Naive thymus-derived CD4-positive, alpha-beta T cell (primary cell): ENCODE data around the gene TAS2R13. TPM values are rescaled to one million over a fixed set of nuclear protein-coding genes. Genes with fewer than 3 reads are reported as not detected.

ENCODE experiments used
- ATAC-seq: fragments of 150-1000 bp; cut with Tn5 transposase; 2 replicates; pipeline ENCODE4 v1.10.0; 2021; ENCODE audit warnings: mild to moderate bottlenecking, moderate library complexity
- CTCF ChIA-PET: fragments of 350-600 bp; sonication (Branson Sonifier 250); formaldehyde crosslinking; loops from one replicate; lab custom pipeline; 2021; ENCODE audit warnings: antibody characterized with exemption; lab: Charles Lee
- POLR2A ChIA-PET: fragments of 350-600 bp; sonication (Branson Sonifier 250); formaldehyde crosslinking; loops from one replicate; lab custom pipeline; 2021; ENCODE audit warnings: antibody characterized with exemption, inconsistent platforms; lab: Charles Lee
- DNase-seq, 9 donors: peaks; one replicate each; pipeline versions ENCODE4 v3.0.0 to v3.0.0-alpha.2; 2020 to 2022; ENCODE audit warnings: mixed read lengths in 1 of 9
- H3K27ac ChIP-seq: one replicate; pipeline ENCODE4 v1.7.0; 2013; ENCODE audit warnings: mild to moderate bottlenecking, low read depth, low read length, moderate library complexity
- H3K27me3 ChIP-seq, 2 donors: one replicate each; pipeline ENCODE4 v1.7.0; 2013; ENCODE audit warnings: low read length in 2 of 2, mild to moderate bottlenecking in 2 of 2, moderate library complexity in 2 of 2; ENCODE audit not compliant: control insufficient read depth in 2 of 2, insufficient read depth in 2 of 2
- H3K36me3 ChIP-seq, 3 experiments: 1 replicate in 2 of 3; 2 replicates in 1 of 3; pipeline ENCODE4 v1.7.0; 2013; ENCODE audit warnings: low read length in 3 of 3, mild to moderate bottlenecking in 3 of 3, moderate library complexity in 1 of 3; ENCODE audit not compliant: insufficient read depth in 3 of 3, control insufficient read depth in 2 of 3
- H3K4me1 ChIP-seq, 2 donors: one replicate each; pipeline ENCODE4 v1.7.0; 2013; ENCODE audit warnings: low read length in 2 of 2, mild to moderate bottlenecking in 2 of 2, moderate library complexity in 1 of 2; ENCODE audit not compliant: control insufficient read depth in 2 of 2, insufficient read depth in 2 of 2
- H3K4me3 ChIP-seq: 2 replicates; pipeline ENCODE4 v1.7.0; 2013; ENCODE audit warnings: mild to moderate bottlenecking, low read length
- H3K9me3 ChIP-seq, 3 experiments: 1 replicate in 2 of 3; 2 replicates in 1 of 3; pipeline ENCODE4 v1.7.0; 2013; ENCODE audit warnings: low read length in 3 of 3; ENCODE audit not compliant: control insufficient read depth in 2 of 3
- H3K27ac Mint-ChIP-seq, 9 donors: one replicate each; pipeline ENCODE4 v1.8.0; 2020 to 2022; ENCODE audit warnings: mixed read lengths in 9 of 9, mild to moderate bottlenecking in 8 of 9, moderate library complexity in 5 of 9, inconsistent platforms in 2 of 9
- H3K27me3 Mint-ChIP-seq, 5 donors: one replicate each; pipeline ENCODE4 v1.8.0; 2021 to 2022; ENCODE audit warnings: mixed read lengths in 5 of 5, mild to moderate bottlenecking in 1 of 5
- H3K36me3 Mint-ChIP-seq, 5 donors: one replicate each; pipeline ENCODE4 v1.8.0; 2020 to 2022; ENCODE audit warnings: mixed read lengths in 5 of 5, mild to moderate bottlenecking in 3 of 5, inconsistent platforms in 1 of 5
- H3K4me1 Mint-ChIP-seq, 7 donors: one replicate each; pipeline ENCODE4 v1.8.0; 2020 to 2022; ENCODE audit warnings: mixed read lengths in 7 of 7, mild to moderate bottlenecking in 3 of 7, inconsistent platforms in 1 of 7
- H3K4me3 Mint-ChIP-seq, 10 donors: one replicate each; pipeline ENCODE4 v1.8.0; 2020 to 2022; ENCODE audit warnings: mild to moderate bottlenecking in 10 of 10, mixed read lengths in 10 of 10, moderate library complexity in 6 of 10, inconsistent platforms in 2 of 10
- H3K9me3 Mint-ChIP-seq, 11 donors: one replicate each; pipeline ENCODE4 v1.8.0; 2020 to 2022; ENCODE audit warnings: mixed read lengths in 11 of 11, mild to moderate bottlenecking in 4 of 11, inconsistent platforms in 1 of 11, moderate library complexity in 1 of 11
- intact Hi-C, 2 donors: fragments of 100-400 bp; cut with micrococcal nuclease; formaldehyde crosslinking; loops; one replicate each; pipeline ENCODE4 v1.15.1; 2023
- polyA plus RNA-seq, 2 donors: library from polyadenylated mRNA; unstranded; fragments of 300-500 nt; fragmentation: Illumina TruSeq; gene quantifications; one replicate each; pipeline ENCODE4 v1.2.3, GENCODE V29; 2021
- total RNA-seq, 6 experiments: library from RNA in 5 of 6; stranded (reverse) in 5 of 6; gene quantifications; 1 replicate in 5 of 6; 2 replicates in 1 of 6; pipeline ENCODE4 v1.2.3 and lab custom pipeline; 2021 to 2026

Gene TAS2R13
- total and polyA plus RNA-seq, 7 experiments from 2014 or later: 0.72 to 2.1 (median 1.4) TPM; not detected in 2

DNA sequence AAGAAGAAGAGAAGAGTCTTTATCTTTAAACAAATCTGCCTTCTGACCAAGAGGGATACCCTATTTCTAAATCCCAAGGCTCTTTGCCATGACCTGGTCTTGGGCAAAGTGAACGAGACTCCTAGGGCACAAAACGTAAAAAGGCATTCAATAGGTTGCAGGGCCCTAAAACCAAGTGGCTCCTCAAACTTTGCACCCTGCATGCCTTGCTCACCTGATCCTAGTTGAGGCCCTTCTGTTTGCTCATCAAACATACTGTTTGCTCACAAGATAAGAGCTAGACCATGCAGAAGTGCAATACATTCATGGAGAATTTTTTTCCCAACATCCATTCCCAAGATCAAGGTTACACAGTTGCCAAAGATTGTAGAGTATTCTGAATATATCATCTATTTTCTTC lies 17.4 kb downstream of the TAS2R13 start:
- Histone ChIP-seq H3K27ac (no peak overlapping the region), H3K9me3 (no peaks in the 10 kb centered on the region), H3K4me3 (no peak overlapping the region), H3K27me3 (no peaks in the 10 kb centered on the region), H3K4me1 (no peaks in the 10 kb centered on the region), H3K36me3 (no peaks in the 10 kb centered on the region)
- Mint-ChIP-seq H3K9me3 (no peaks in the 10 kb centered on the region), H3K36me3 (peaks cover 5 to 44% (median 33%) of the 10 kb centered on the region in 5 donors), H3K27me3 (no peaks in the 10 kb centered on the region), H3K4me1 (peaks cover 0 to 2% (median 0%) of the 10 kb centered on the region in 7 donors), H3K27ac (peak overlapping the region in 1 of 9 donors; percentile 21), H3K4me3 (no peak overlapping the region)
- no peak for DNase-seq
- ATAC-seq: no peak
- intact Hi-C loops: no loop called here
- POLR2A ChIA-PET: no interaction called here
- CTCF ChIA-PET: no interaction called here

GRCh38 chr12:10889226-10889625 lies 20.1 kb downstream of the TAS2R13 start:
- intact Hi-C loops: no loop called here
- H3K27me3 Mint-ChIP-seq: no peaks in the 10 kb centered on the region
- peaks cover 0 to 38% (median 34%) of the 10 kb centered on the region in 5 donors for H3K36me3 Mint-ChIP-seq

DNA sequence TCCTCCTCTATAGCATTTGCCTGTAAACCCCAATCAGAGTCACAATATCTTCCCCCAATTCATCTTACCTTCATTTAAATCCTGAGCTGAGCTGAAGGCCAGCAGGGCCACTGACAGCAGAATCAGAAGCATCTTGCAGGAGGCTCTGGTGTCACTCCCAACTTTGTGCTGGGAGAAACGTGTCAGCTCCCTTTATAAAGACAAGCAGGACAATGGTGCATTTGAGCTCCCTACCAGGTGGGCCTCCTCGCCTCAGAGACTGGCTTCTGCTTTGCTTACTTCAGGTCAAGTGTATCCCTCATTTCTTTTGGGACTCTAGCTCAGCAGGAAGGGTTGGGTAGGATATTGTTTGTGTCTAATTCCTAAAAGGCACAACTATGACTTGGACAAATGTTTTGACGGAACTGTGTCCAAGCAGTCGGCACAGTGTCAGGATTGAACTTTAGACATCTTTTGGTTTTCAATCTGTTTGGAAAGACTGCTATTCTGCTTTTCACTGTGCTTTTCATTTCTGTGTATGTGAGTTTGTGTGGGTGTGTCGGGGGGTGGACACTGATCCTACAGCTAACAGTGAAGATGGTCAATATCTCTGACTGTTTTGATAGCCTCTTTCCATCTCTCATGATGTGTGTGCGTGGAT lies 25.2 kb downstream of the TAS2R13 start, which contains the start of gene PRH1:
Gene PRH1 (minus strand): TSS at position 170 of the 640 bp plus-strand sequence. CDS start 38 bp downstream, at position 132.
- H3K27me3 ChIP-seq: no peaks in the 10 kb centered on the region
- Mint-ChIP-seq H3K36me3 (peaks cover 3 to 43% (median 39%) of the 10 kb centered on the region in 5 donors), H3K27ac (no peak within 1 kb of the TSS), H3K27me3 (no peaks in the 10 kb centered on the region), H3K9me3 (no peaks in the 10 kb centered on the region), H3K4me3 (no peak within 1 kb of the TSS), H3K4me1 (peaks cover 0 to 9% (median 0%) of the 10 kb centered on the region in 7 donors)
- H3K9me3 ChIP-seq: no peaks in the 10 kb centered on the region
- no peaks in the 10 kb centered on the region for H3K4me1 ChIP-seq
- no peak within 1 kb of the TSS for H3K27ac ChIP-seq
- ChIA-PET CTCF (no interaction called here), POLR2A (no interaction called here)
- H3K36me3 ChIP-seq: peaks cover 0 to 10% (median 0%) of the 10 kb centered on the region in 3 experiments
- ATAC-seq (no peak), DNase-seq (no peak)
- no peak within 1 kb of the TSS for H3K4me3 ChIP-seq
- intact Hi-C loops: loop anchor here in 1 of 2 donors (5.0 kb wide), 1 partner anchor 52 kb away; no protein-coding TSS in a partner anchor

More at GRCh38 chr12:10889226-10889625, 20.1 kb downstream of the TAS2R13 start:
- Histone ChIP-seq H3K4me3 (no peak overlapping the region), H3K9me3 (no peaks in the 10 kb centered on the region), H3K27me3 (no peaks in the 10 kb centered on the region), H3K27ac (no peak overlapping the region), H3K36me3 (no peaks in the 10 kb centered on the region), H3K4me1 (no peaks in the 10 kb centered on the region)
- CTCF ChIA-PET: no interaction called here
- Mint-ChIP-seq H3K27ac (no peak overlapping the region), H3K4me3 (no peak overlapping the region), H3K9me3 (no peaks in the 10 kb centered on the region), H3K4me1 (peaks cover 0 to 9% (median 0%) of the 10 kb centered on the region in 7 donors)
- DNase-seq (no peak), ATAC-seq (no peak)
- POLR2A ChIA-PET: no interaction called here

GRCh38 chr12:10873378-10873777 lies 36.0 kb downstream of the TAS2R13 start:
- no peak overlapping the region for H3K27ac ChIP-seq
- CTCF ChIA-PET: no interaction called here
- H3K4me3 ChIP-seq: no peak overlapping the region
- H3K36me3 ChIP-seq: peaks cover 0 to 6% (median 0%) of the 10 kb centered on the region in 3 experiments
- no peaks in the 10 kb centered on the region for H3K27me3 Mint-ChIP-seq
- no peak for DNase-seq
- no peak overlapping the region for H3K27ac Mint-ChIP-seq
- intact Hi-C loops: no loop called here
- peaks cover 0 to 1% (median 0%) of the 10 kb centered on the region in 7 donors for H3K4me1 Mint-ChIP-seq
- no peaks in the 10 kb centered on the region for H3K4me1 ChIP-seq
- H3K9me3 ChIP-seq: no peaks in the 10 kb centered on the region
- no peaks in the 10 kb centered on the region for H3K27me3 ChIP-seq
- peaks cover 0 to 28% (median 3%) of the 10 kb centered on the region in 11 donors for H3K9me3 Mint-ChIP-seq
- no peak for ATAC-seq
- POLR2A ChIA-PET: no interaction called here
- H3K4me3 Mint-ChIP-seq: no peak overlapping the region
- peaks cover 15 to 68% (median 56%) of the 10 kb centered on the region in 5 donors for H3K36me3 Mint-ChIP-seq

DNA sequence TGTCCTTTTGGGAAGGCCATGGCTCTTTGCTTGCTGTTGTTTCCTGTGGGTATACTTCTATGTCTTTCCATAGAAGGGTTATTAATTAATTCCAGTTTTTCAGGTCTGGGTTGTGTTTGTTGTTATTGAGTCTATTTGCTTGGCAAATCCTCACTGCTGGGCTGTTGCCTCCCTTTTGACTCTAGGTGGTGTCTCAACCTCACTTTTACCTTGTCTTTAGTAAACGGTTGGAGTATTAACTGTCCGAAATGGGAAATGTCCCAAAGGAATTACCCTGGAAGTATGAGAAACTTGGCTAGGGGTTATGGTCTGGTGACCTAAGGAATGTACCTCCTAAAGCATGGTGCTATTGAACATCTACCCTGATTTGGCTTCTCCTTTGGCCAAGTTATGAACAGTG lies 42.0 kb downstream of the TAS2R13 start:
- intact Hi-C loops: no loop called here
- Histone ChIP-seq H3K4me1 (no peaks in the 10 kb centered on the region), H3K4me3 (no peak overlapping the region), H3K27ac (no peak overlapping the region), H3K36me3 (no peaks in the 10 kb centered on the region), H3K27me3 (no peaks in the 10 kb centered on the region), H3K9me3 (no peaks in the 10 kb centered on the region)
- H3K4me3 Mint-ChIP-seq: no peak overlapping the region
- no peak overlapping the region for H3K27ac Mint-ChIP-seq
- no peaks in the 10 kb centered on the region for H3K27me3 Mint-ChIP-seq
- H3K4me1 Mint-ChIP-seq: peaks cover 0 to 7% (median 0%) of the 10 kb centered on the region in 7 donors
- ATAC-seq (no peak), DNase-seq (no peak)
- ChIA-PET CTCF (no interaction called here), POLR2A (no interaction called here)
- peaks cover 0 to 25% (median 18%) of the 10 kb centered on the region in 11 donors for H3K9me3 Mint-ChIP-seq
- peaks cover 3 to 84% (median 61%) of the 10 kb centered on the region in 5 donors for H3K36me3 Mint-ChIP-seq

- ATAC-seq: no peak
- Histone ChIP-seq H3K36me3 (peaks cover 0 to 7% (median 0%) of the 10 kb centered on the region in 3 experiments), H3K9me3 (peaks cover 0 to under 1% (median 0%) of the 10 kb centered on the region in 3 experiments), H3K27me3 (no peaks in the 10 kb centered on the region), H3K27ac (no peak overlapping the region), H3K4me1 (no peaks in the 10 kb centered on the region), H3K4me3 (no peak overlapping the region)
- Mint-ChIP-seq H3K9me3 (peaks cover 9 to 60% (median 41%) of the 10 kb centered on the region in 11 donors), H3K4me3 (no peak overlapping the region), H3K27ac (no peak overlapping the region), H3K27me3 (no peaks in the 10 kb centered on the region), H3K4me1 (peaks cover 0 to 7% (median 0%) of the 10 kb centered on the region in 7 donors), H3K36me3 (peaks cover 15 to 92% (median 85%) of the 10 kb centered on the region in 5 donors)
- DNase-seq: no peak
- ChIA-PET CTCF (no interaction called here), POLR2A (no interaction called here)
- intact Hi-C loops: no loop called here
Measured at GRCh38 chr12:10863512-10864218, 45.7 kb downstream of the TAS2R13 start.
